Measurements from ENCODE around the gene ARHGAP19.

- TF ChIP-seq CTCF (IDR thresholded peaks at IDR 0.05; ENCODE audit: low read length) (no peak), EZH2 (optimal IDR thresholded peaks at IDR 0.05; ENCODE audit: low read depth, low read length) (no peak)
Measured at GRCh38 chr10:97311111-97311626, 18.7 kb upstream of the ARHGAP19 start.
